Erythroblast (primary cell): ENCODE measurements around the gene PDZRN4.

ENCODE experiments used
- GATA1 ChIP-seq: IDR thresholded peaks from 2 replicates; pipeline ENCODE4 v1.6.1; 2011; ENCODE audit warnings: low read depth, mild to moderate bottlenecking, control low read depth, low read length, moderate library complexity
- POLR2A ChIP-seq: IDR thresholded peaks from 2 replicates; pipeline ENCODE4 v1.6.1; 2011; ENCODE audit warnings: mild to moderate bottlenecking, low read length

DNA sequence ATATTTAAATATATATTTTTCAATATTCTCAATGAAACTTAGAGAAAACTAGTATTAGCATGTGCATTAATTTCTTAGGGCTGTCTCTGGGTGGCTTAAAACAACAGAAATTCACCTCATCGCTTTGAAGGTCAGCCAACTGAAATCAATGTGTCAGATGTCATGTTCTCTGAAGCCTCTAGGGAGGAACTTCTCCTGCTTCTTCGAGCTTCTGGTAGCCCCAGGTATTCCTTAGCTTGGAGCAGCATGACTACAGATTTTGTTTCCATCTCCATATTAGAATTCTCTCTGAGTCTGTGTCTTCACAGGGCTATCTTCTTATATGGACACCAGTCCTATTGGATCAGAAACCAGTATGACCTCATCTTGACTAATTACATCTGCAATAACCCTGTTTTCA lies 221.5 kb downstream of the PDZRN4 start:
- no peak for TF ChIP-seq POLR2A
- TF ChIP-seq GATA1, result no peak
